KOPT-K1 (cell line): ENCODE measurements around the gene TPCN2.
"Not testable (repeated sequence)": the region's sequence is repeated elsewhere in the genome, so short reads cannot be mapped to it uniquely, and the experiment has no call there.

Source experiments
- H3K27ac ChIP-seq: fragments of 200-600 bp; sonication (generic); 2 replicates; pipeline ENCODE4 v1.5.1; 2016; ENCODE audit warnings: antibody characterized with exemption, mild to moderate bottlenecking, low read depth, low read length; ENCODE audit not compliant: poor library complexity, severe bottlenecking
- H3K36me3 ChIP-seq: fragments of 200-600 bp; sonication (generic); 2 replicates; pipeline ENCODE4 v1.5.1; 2017; ENCODE audit warnings: antibody characterized with exemption, mild to moderate bottlenecking, low read length, moderate library complexity; ENCODE audit not compliant: insufficient read depth
- H3K9me3 ChIP-seq: fragments of 200-600 bp; sonication (generic); 2 replicates; pipeline ENCODE4 v1.5.1; 2017; ENCODE audit warnings: antibody characterized with exemption, low read length, mild to moderate bottlenecking; ENCODE audit not compliant: insufficient read depth, poor library complexity, severe bottlenecking

TPCN2 gene

DNA sequence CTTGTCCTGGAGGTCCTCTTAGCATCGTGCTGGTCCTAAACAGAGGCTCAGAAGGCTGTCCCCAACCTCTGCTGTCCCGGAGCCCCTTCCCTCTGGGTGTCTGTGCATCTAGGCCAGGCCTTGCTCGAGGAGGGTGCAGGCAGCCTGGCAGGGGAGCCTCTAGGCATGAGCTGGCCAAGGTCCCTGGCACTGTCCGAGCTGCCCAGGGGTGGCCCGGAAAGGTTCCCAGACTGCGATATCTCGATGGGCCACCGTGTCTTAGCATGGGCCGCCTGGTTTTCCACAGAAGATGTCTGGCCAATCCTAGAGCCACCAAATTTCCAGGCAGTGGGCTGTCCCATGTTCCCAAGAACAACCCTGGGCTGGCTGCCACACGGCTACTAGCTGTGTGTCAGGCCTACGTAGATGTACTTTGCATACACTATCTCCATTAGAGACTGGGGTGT is 82.4 kb downstream of the TPCN2 start:
- Histone ChIP-seq H3K9me3 (peaks cover 24% of the 10 kb centered on the region), H3K27ac (no peak overlapping the region), H3K36me3 (no peaks in the 10 kb centered on the region)

DNA sequence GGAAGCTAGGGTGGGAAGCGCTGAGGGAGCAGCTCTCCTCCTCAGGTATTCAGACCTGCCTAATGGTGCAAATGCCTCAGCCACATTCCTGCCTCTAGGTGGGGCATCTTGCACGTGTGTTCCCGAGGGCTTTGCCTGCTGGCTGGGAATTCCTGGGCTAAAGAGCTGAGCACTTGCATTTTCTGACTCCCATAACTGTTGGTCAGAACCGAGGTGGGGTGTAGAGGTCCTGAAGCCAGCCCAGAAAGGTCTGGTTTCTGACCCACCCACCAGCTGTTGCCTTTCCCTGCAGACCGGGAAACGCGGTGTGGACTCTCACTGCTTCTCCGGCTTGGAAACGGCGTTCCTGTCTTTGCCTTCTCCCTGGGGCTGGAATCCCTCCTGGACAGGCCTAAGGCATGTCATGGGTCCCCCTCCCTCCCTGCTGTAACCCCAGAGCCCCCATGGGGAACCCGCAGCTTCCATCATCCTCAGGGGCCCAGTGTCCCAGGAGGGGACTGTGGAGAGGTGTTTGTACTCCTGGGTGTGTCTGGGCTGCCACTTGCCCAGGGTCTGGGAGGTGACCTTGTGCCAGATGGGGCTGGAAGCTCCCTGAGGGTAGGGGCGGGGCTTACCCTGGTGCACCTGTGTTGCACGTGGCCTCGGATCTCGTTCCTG is 83.0 kb downstream of the TPCN2 start:
- Histone ChIP-seq H3K27ac (no peak overlapping the region), H3K36me3 (no peaks in the 10 kb centered on the region), H3K9me3 (peaks cover 24% of the 10 kb centered on the region)

DNA sequence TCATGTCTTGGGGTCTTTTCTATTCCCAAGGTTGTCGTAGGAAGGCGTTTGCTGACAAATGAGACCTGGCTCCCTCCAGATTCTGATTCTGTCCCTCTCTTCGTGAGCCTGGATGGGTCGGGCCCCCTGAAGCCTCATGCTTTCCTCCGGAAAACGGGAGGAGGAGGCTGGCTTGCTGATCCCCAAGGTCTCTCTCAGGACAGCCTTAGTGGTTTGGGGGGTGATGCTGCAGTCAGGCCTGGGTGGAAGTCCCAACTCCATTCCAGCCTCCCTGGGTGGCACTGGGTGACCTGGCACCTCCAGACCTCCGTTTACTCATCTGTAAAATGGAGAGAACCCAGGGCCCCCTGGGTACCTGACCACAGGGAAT is 83.6 kb downstream of the TPCN2 start:
- Histone ChIP-seq H3K27ac (no peak overlapping the region), H3K36me3 (no peaks in the 10 kb centered on the region), H3K9me3 (peaks cover 24% of the 10 kb centered on the region)

DNA sequence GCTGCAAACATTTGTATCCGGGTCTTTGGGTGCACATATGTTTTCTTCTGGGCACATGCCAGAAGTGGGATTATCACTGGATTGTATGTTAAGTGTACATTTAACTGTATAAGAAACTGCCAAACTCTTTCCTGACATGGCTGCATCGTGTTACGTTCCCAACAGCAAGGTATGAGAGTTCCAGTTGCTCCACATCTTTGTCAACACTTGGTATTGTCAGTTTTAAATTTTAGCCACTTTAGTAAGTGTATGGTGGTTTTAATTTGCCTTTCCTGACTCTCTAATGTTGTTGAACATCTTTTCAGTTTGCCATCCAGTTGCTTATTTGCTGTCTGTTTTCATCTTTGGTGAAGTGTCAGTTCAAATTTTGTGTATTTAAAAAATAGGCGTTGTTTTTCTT is 84.5 kb downstream of the TPCN2 start:
- peaks cover 16% of the 10 kb centered on the region for H3K9me3 ChIP-seq
- no peaks in the 10 kb centered on the region for H3K36me3 ChIP-seq
- no peak overlapping the region for H3K27ac ChIP-seq

DNA sequence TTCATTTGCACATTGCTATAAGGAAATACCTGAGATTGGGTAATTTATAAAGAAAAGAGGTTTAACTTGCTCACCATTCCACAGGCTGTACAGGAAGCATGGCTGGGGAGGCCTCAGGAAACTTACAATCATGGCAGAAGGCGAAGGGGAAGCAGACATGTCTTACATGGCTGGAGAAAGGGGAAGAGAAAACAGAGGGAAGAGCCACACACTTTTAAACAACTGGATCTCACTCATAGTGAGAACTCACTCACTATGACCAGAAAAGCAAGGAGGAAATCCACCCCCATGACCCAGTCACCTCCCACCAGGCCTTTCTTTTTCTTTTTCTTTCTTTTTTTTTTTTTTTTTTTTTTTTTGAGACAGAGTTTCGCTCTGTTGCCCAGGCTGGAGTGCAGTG is 85.5 kb downstream of the TPCN2 start:
- H3K27ac ChIP-seq, H3K36me3 ChIP-seq: not testable (repeated sequence)
- H3K9me3 ChIP-seq, result peaks cover 13% of the 10 kb centered on the region

DNA sequence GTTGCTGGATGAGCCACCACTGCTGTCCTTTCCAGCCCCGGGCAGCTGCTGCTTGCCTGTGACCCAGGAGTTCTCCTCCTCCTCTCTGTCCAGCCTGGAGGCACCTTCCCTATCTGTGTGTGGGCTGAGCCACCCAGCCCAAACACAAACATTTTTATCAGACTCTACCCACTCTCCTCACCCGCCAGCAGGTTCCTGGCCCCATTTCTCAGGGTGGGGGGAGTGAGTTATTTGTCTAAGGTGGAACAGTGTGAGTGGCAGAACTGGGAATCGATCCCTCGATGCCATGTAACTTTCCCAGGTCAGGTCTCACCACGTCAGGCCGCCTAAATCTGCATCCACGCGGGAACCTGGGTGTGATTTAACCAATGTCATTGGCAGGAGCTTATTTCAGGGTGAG is 86.2 kb downstream of the TPCN2 start:
- H3K27ac ChIP-seq, result no peak overlapping the region
- no peaks in the 10 kb centered on the region for H3K36me3 ChIP-seq
- H3K9me3 ChIP-seq, result peaks cover 12% of the 10 kb centered on the region

DNA sequence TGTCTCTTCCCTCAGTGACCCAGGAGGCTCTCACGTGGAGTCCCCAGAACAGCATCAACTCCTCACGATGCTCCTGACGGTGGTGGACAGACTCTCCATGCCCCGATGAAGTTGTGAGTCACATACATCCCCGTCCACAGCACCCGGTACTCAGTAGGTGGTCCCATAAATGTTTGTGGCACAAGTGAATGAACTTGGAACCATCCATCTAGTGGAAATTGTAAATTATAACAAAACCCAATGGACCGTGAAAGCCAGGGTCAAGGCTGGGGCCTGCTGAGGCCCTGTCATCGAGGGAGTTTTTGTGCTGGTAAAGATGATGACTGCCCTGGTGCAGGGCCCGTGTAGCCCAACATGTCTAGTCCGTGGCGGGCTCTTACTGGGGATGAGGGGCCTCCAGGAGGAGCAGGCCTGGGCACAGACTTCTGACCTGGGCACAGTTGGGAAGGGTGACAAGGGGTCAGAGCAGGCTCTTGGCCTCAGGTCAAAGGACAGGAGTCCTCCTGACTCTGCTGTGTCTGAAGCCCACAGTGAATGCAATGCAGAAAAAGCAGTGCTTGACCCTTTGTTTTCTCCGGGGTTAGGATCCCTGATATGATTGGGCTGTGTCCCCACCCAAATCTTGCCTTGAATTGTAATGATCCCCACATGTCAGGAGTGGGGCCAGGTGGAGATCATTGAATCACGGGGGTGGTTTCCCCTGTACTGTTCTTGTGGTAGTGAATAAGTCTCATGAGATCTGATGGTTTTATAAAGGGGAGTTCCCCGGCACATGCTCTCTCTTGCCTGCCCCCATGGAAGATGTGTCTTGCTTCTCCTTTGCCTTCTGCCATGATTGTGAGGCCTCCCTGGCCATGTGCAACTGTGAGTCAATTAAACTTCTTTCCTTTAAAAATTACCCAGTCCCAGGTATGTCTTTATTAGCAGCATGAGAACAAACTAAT is 87.0 kb downstream of the TPCN2 start:
- peaks cover 12% of the 10 kb centered on the region for H3K9me3 ChIP-seq
- H3K36me3 ChIP-seq, result no peaks in the 10 kb centered on the region
- H3K27ac ChIP-seq, result no peak overlapping the region

DNA sequence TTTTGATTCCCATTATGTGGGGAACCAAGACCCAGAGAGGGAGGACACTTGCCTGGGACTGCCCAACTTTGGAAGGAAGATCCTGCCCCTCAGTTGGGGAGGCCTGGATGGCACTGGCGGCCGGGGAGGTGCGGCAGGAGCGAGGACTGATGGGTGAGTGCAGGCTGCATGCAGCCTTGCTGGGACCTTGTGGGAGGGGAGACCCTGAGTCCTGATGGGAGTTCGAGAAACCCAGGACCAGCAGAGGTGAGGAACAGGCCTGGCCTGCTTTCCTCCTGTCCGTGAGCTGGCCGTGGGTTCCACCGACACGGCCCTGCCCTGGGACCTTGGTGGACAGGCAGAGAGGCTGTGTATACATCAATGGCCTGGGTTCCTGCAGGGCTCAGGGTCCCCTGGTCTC is 87.7 kb downstream of the TPCN2 start:
- no peak overlapping the region for H3K27ac ChIP-seq
- H3K36me3 ChIP-seq, result no peaks in the 10 kb centered on the region
- H3K9me3 ChIP-seq, result peaks cover 12% of the 10 kb centered on the region

DNA sequence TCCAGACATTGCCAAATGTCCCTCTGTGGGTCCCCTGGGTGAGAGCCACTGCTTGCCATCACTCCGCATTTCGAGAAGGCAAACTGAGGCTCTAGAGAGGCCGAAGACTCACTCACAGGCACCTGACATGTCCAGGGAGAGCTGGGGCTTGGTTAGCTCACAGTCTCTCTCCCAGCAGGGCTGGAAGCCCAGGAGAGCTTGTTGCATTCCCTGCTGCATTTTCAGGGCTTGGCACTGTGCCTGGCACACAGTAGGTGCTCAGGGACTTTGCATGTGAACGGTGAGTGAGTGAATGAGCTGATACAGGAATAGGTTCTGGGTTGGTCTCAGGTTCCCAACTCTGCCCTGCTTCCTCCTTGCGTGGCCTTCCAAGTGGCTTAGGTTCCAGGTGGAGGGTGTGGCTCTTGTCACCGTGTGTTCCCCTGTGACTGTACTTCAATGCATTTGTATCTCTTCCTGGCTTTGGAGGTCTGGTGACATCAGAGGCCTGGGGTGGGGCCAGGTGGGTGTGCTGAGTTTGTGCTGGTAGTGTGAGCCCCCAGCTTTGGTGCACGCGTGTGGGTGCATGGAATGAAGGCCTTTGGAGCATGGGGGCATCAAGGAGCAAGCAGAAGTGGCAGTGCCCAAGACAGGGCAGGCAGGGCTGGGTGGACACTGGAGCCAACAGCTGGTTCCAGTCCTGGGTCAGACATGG is 88.6 kb downstream of the TPCN2 start:
- no peaks in the 10 kb centered on the region for H3K36me3 ChIP-seq
- peaks cover 12% of the 10 kb centered on the region for H3K9me3 ChIP-seq
- no peak overlapping the region for H3K27ac ChIP-seq

DNA sequence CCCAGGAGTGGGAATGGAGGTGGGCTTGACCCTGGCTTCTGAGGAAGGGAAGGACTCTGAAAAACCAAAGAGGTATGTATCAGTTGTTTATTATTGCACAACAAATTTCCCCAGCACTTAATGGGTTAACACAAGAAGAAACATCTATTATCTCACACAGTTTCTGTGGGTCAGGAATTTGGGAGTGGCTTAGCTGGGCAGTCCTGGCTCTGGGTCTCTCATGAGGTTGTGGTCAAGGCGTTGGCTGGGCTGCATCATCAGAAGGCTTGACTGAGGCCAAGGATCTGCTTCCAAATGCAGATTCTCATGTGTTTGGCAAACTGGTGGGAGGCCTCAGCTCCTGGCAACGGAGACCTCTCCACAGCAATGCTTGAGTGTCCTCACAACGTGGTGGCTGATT is 89.5 kb downstream of the TPCN2 start:
- H3K9me3 ChIP-seq, result peaks cover 7% of the 10 kb centered on the region
- H3K36me3 ChIP-seq, result no peaks in the 10 kb centered on the region
- H3K27ac ChIP-seq, result no peak overlapping the region

DNA sequence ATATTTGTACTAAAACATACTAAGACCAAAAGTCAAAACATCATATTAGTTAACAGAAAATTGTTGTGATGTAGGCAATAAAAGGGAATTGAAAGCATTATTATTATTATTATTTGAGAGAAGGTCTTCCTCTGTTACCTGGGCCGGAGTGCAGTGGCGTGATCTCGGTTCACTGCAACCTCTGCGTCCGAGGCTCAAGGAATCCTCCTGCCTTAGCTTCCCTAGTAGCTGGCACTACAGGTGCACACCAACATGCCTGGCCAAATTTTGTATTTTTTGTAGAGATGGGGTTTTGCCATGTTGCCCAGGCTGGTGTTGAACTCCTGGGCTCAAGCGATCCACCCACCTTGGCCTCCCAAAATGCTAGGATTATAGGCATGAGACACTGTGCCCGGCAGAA is 91.4 kb downstream of the TPCN2 start:
- H3K9me3 ChIP-seq, result peaks cover 14% of the 10 kb centered on the region
- H3K36me3 ChIP-seq, H3K27ac ChIP-seq: not testable (repeated sequence)

DNA sequence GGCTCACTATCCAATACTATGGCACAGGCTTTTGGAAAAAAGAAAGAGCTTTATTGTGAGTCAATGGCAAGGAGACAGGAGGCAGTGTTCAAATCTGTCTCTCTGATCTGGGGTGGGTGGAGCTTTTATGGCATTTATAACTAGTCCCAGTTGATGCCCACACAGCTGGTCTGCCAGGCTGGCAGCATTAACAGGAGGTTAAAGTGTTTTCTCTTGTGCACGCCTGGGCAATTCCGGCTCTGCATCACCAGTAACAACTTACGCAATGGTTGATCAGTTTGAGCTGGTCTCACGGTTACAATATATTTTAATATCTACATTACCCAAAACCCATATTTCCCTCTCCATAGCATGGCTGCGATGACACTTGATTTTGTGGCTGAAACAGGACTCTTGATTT is 91.9 kb downstream of the TPCN2 start:
- Histone ChIP-seq H3K27ac (no peak overlapping the region), H3K9me3 (peaks cover 19% of the 10 kb centered on the region), H3K36me3 (no peaks in the 10 kb centered on the region)

DNA sequence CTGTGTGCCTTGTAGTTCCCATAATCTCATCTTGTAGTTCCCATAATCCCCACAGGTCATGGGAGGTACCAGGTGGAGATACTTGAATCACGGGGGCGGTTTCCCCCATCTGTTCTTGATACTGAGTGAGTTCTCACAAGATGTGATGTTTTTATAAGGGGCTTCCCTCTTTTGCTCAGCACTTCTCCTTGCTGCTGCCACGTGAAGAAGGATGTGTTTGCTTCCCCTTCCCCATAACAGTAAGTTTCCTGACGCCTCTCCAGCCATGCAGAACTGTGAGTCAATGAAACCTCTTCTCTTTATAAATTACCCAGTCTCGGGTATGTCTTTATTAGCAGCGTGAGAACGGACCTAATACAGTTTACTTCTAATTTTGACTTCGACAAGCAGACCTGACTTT is 93.0 kb downstream of the TPCN2 start:
- Histone ChIP-seq H3K9me3 (peaks cover 29% of the 10 kb centered on the region), H3K27ac (no peak overlapping the region), H3K36me3 (no peaks in the 10 kb centered on the region)

DNA sequence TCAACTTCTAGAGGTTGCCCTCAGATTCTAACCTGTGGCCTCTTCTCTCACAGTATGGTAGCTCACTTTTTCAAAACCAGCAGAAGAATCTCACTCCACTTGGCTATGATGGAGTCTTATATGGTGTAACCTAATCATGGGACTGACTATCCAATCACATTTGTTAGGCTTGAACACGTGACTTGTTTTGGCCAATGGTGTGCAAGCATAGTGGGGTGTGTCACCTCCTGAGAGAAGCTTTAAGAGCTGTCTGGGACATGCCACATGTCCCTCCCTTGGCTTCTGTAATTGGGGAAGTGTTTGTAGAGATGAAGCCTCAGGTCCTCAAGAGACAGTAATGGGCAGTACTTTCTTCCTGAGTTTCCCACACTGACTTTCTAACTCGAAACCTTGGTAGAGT is 94.2 kb downstream of the TPCN2 start:
- Histone ChIP-seq H3K27ac (no peak overlapping the region), H3K36me3 (no peaks in the 10 kb centered on the region), H3K9me3 (peaks cover 37% of the 10 kb centered on the region)

DNA sequence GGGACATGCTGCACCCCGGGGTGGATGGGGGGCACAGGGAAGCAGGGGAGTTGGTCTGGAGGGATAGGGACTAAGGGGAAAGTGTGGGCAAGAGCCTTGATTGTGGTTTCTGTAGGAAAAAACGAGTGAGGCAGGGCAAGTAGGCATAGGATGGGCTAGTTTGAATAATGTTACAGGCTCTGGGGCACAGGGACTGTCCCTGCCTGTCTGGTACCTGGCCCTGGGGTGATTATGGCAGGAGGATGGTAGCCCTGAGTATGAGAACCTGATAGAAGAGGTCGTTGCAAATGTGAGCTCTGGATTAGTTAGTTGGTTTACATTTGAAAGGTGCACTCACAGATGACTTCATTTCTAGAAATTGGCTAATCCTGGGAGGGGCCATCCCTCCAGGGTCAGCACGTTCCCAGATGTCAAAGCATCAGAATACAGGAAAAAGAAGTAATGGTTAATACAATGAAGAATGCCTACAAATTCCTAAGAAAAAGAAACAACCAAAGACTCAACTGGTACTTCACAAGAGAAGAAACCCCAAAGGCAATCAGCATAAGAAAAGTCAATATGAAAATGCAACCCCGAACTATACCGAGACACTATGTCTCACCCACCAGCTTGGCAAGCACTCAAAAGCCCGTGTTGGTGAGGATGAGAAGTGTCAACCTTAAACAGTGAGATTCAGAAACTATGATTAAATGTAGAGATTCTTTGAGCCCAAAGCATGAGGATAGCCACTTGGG is 95.8 kb downstream of the TPCN2 start:
- Histone ChIP-seq H3K36me3 (no peaks in the 10 kb centered on the region), H3K27ac (no peak overlapping the region), H3K9me3 (peaks cover 46% of the 10 kb centered on the region)
